ENCODE results near the gene CXCL9. TPM values are rescaled to one million over a fixed set of nuclear protein-coding genes. Genes with fewer than 3 reads are reported as not detected.

CXCL9 gene
- total RNA-seq, 1 donor from 2014 or later, result not detected

DNA sequence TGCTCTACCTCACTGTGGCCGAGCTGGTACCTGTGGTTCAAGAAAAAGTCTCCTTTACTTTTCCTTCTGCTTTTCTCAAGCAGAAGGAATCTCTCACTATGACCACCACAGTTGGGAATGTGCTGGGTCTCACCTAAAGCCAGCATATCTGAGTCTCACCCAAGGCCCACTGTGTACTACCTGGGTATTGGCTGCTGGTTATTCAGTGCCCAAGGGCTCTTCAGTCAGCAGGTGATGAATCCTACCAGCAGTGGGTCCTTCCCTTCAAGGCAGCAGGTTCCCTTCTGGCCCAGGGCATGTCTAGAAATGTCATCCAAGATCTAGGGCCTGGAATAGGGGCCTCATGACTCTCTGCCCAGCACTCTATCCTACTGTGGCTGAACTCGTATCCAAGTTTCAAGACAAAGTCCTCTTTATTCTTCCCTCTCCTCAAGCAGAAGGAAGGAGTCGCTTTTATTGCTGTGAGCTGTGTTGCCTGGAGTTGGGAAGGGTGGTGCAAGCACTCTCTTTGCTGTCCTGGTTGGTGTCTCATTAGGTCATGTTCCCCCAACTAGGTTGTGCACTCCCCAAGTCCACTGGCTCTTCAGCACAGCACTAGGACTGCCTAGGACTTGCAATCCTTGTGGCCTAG, 9.9 kb upstream of the CXCL9 start:
- H3K27me3 Mint-ChIP-seq (ENCODE audit: unreplicated experiment), result no peaks in the 10 kb centered on the region
- H3K4me1 Mint-ChIP-seq (ENCODE audit: unreplicated experiment), result peaks cover 4% of the 10 kb centered on the region
- TF ChIP-seq, protein P1, sequence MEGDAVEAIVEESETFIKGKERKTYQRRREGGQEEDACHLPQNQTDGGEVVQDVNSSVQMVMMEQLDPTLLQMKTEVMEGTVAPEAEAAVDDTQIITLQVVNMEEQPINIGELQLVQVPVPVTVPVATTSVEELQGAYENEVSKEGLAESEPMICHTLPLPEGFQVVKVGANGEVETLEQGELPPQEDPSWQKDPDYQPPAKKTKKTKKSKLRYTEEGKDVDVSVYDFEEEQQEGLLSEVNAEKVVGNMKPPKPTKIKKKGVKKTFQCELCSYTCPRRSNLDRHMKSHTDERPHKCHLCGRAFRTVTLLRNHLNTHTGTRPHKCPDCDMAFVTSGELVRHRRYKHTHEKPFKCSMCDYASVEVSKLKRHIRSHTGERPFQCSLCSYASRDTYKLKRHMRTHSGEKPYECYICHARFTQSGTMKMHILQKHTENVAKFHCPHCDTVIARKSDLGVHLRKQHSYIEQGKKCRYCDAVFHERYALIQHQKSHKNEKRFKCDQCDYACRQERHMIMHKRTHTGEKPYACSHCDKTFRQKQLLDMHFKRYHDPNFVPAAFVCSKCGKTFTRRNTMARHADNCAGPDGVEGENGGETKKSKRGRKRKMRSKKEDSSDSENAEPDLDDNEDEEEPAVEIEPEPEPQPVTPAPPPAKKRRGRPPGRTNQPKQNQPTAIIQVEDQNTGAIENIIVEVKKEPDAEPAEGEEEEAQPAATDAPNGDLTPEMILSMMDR (IDR thresholded peaks at IDR 0.05; ENCODE audit: unreplicated experiment), result no peak
- no peaks in the 10 kb centered on the region for H3K36me3 Mint-ChIP-seq (ENCODE audit: low read depth, unreplicated experiment)
- no peak for DNase-seq (ENCODE audit: low spot score)
- H3K9me3 Mint-ChIP-seq (ENCODE audit: unreplicated experiment), result no peaks in the 10 kb centered on the region
- no peak overlapping the region for H3K4me3 Mint-ChIP-seq (ENCODE audit: unreplicated experiment)
- no peak overlapping the region for H3K27ac Mint-ChIP-seq (ENCODE audit: unreplicated experiment)

DNA sequence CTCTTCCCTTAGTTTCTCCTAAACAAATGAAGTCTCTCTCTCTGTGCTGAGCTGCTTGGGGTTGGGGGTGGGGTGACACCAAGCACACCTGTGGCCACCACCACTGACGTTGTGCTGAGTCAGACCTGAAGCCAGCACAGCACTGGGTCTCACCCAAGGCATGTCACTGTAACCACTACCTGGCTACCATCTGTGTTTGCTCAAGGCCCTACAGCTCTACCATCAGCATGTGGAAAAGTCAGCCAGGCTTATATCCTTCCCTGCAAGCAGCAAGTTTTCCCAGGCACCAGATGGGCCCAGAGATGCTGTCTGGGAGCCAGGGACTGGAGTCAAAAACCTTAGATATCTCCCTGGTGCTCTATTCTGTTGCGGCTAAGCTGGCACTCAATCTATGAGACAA, 9.1 kb upstream of the CXCL9 start:
- no peaks in the 10 kb centered on the region for H3K36me3 Mint-ChIP-seq (ENCODE audit: low read depth, unreplicated experiment)
- no peak overlapping the region for H3K27ac Mint-ChIP-seq (ENCODE audit: unreplicated experiment)
- H3K4me1 Mint-ChIP-seq (ENCODE audit: unreplicated experiment), result peaks cover 9% of the 10 kb centered on the region
- no peaks in the 10 kb centered on the region for H3K9me3 Mint-ChIP-seq (ENCODE audit: unreplicated experiment)
- TF ChIP-seq, protein P1 (IDR thresholded peaks at IDR 0.05; ENCODE audit: unreplicated experiment), result no peak
- H3K4me3 Mint-ChIP-seq (ENCODE audit: unreplicated experiment), result no peak overlapping the region
- DNase-seq (ENCODE audit: low spot score), result no peak
- H3K27me3 Mint-ChIP-seq (ENCODE audit: unreplicated experiment), result no peaks in the 10 kb centered on the region

DNA sequence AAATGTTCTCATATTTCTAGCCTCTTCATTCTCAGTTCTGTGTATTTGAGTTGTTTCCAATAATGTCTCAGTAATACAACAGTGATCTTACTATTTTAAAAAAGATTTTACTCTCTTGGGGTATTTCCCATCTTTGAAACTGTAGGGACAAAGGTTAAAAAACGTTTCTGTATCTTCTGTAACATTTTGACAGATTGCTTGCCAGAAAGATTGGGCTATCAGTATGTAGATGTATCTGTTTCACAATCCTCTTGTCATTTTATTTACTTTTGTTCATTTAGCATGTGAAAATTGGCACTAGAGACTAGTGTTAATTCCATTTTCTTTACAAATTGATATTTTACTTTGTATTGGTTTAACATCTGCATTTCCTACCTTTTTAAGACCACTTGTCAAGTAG, 6.2 kb upstream of the CXCL9 start:
- H3K4me3 Mint-ChIP-seq (ENCODE audit: unreplicated experiment), result no peak overlapping the region
- peaks cover 11% of the 10 kb centered on the region for H3K4me1 Mint-ChIP-seq (ENCODE audit: unreplicated experiment)
- DNase-seq (ENCODE audit: low spot score), result no peak
- no peaks in the 10 kb centered on the region for H3K27me3 Mint-ChIP-seq (ENCODE audit: unreplicated experiment)
- TF ChIP-seq, protein P1 (IDR thresholded peaks at IDR 0.05; ENCODE audit: unreplicated experiment), result no peak
- H3K9me3 Mint-ChIP-seq (ENCODE audit: unreplicated experiment), result no peaks in the 10 kb centered on the region
- no peaks in the 10 kb centered on the region for H3K36me3 Mint-ChIP-seq (ENCODE audit: low read depth, unreplicated experiment)
- no peak overlapping the region for H3K27ac Mint-ChIP-seq (ENCODE audit: unreplicated experiment)

DNA sequence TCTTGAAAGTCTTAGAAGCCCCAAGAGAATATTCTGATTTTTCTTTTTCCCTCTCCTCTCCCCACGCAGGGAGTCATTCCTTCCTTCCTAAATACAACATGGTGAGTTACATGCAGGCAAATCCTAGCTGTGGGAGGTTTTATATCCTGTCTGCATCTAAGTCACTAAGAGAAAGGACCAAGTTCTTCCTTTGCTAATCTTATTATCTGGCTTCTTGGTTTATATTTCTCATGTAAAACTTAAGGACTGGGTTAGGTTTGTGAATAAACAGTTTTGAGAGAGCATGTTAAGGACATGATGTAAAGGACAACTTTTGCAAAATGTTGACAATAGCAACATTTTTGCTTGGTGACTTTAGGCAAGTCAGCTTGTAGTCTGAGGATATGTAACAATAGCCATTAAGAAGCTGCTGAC, 5.1 kb upstream of the CXCL9 start:
- H3K4me3 Mint-ChIP-seq (ENCODE audit: unreplicated experiment), result no peak overlapping the region
- H3K4me1 Mint-ChIP-seq (ENCODE audit: unreplicated experiment), result peaks cover 11% of the 10 kb centered on the region
- no peaks in the 10 kb centered on the region for H3K36me3 Mint-ChIP-seq (ENCODE audit: low read depth, unreplicated experiment)
- H3K9me3 Mint-ChIP-seq (ENCODE audit: unreplicated experiment), result no peaks in the 10 kb centered on the region
- TF ChIP-seq, protein P1 (IDR thresholded peaks at IDR 0.05; ENCODE audit: unreplicated experiment), result no peak
- no peaks in the 10 kb centered on the region for H3K27me3 Mint-ChIP-seq (ENCODE audit: unreplicated experiment)
- DNase-seq (ENCODE audit: low spot score), result no peak
- no peak overlapping the region for H3K27ac Mint-ChIP-seq (ENCODE audit: unreplicated experiment)

DNA sequence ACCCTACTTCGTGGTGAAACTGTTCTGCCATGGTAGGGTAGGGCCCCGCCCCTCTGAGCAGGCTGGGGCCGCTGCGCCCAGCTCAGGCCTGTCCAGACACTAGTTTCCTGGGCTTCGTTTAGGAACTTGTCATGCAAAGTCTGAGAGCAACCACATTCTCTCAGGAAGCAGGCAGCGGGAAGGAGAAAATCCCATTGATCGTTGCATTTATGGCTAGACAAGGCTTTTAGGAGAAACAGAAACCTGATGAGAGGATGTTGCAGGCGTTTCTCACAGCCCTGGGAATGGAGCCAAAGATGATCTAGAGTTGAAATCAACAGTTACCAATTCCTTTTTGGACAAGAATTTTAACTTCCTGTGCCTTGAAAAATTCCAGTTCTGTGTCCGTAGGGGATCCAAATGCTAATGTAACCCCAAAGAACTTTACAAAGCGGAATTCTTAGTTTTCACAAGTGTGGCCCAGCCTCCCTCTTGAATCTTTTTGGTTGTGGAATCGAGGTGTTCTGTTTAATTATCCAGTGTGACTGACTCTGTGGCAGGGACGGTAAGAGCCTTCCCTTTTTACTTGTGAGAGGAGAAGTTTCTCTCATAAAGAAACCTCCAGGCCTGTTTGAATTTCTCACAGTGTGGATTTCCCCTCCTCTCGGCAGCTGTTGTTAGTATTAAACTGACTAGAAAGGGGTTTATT, 4.5 kb upstream of the CXCL9 start:
- H3K27me3 Mint-ChIP-seq (ENCODE audit: unreplicated experiment), result no peaks in the 10 kb centered on the region
- DNase-seq (ENCODE audit: low spot score), result no peak
- H3K27ac Mint-ChIP-seq (ENCODE audit: unreplicated experiment), result no peak overlapping the region
- H3K36me3 Mint-ChIP-seq (ENCODE audit: low read depth, unreplicated experiment), result no peaks in the 10 kb centered on the region
- H3K4me3 Mint-ChIP-seq (ENCODE audit: unreplicated experiment), result no peak overlapping the region
- TF ChIP-seq, protein P1 (IDR thresholded peaks at IDR 0.05; ENCODE audit: unreplicated experiment), result no peak
- H3K4me1 Mint-ChIP-seq (ENCODE audit: unreplicated experiment), result peaks cover 11% of the 10 kb centered on the region
- H3K9me3 Mint-ChIP-seq (ENCODE audit: unreplicated experiment), result no peaks in the 10 kb centered on the region

All from endothelial cell (in vitro differentiated cells).